Keratinocyte (primary cell): Measurements from ENCODE around the gene SH3PXD2A. TPM values are rescaled to one million over a fixed set of nuclear protein-coding genes. Genes with fewer than 3 reads are reported as not detected.

ENCODE experiments used
- DNase-seq: peaks from one replicate; pipeline ENCODE4 v3.0.0-alpha.2; 2011; ENCODE audit warnings: low read depth, missing footprints, low spot score
- FAIRE-seq: peaks from 2 replicates; lab custom pipeline; 2011; peaks lifted over from hg19 to GRCh38; lab: Jason Lieb, UNC
- H2AFZ ChIP-seq: 2 replicates; pipeline ENCODE4 v1.6.0; 2012; ENCODE audit warnings: low read length, control low read depth, inconsistent platforms; ENCODE audit not compliant: control insufficient read depth
- H3K27ac ChIP-seq: 2 replicates; pipeline ENCODE4 v1.5.1; 2011; ENCODE audit warnings: low read length; ENCODE audit not compliant: control insufficient read depth, insufficient read depth
- H3K27me3 ChIP-seq: 3 replicates; pipeline ENCODE4 v1.6.0; 2011; ENCODE audit warnings: low read length; ENCODE audit not compliant: control insufficient read depth, insufficient read depth; ENCODE audit errors: extremely low read depth
- H3K36me3 ChIP-seq, 2 experiments: 2 replicates in 1 of 2; 3 replicates in 1 of 2; pipeline ENCODE4 v1.5.1; 2011; ENCODE audit warnings: low read length in 2 of 2, mild to moderate bottlenecking in 1 of 2; ENCODE audit not compliant: control insufficient read depth in 2 of 2, insufficient read depth in 2 of 2; ENCODE audit errors: extremely low read depth in 1 of 2
- H3K4me1 ChIP-seq: 3 replicates; pipeline ENCODE4 v1.5.1; 2011; ENCODE audit warnings: low read length; ENCODE audit not compliant: control insufficient read depth, insufficient read depth; ENCODE audit errors: extremely low read depth
- H3K4me2 ChIP-seq: 3 replicates; pipeline ENCODE4 v1.6.0; 2011; ENCODE audit warnings: low read depth, low read length; ENCODE audit not compliant: control insufficient read depth, insufficient read depth; ENCODE audit errors: extremely low read depth
- H3K4me3 ChIP-seq, 3 experiments: fragments of 200-600 bp in 1 of 3; sonication (generic) in 1 of 3; 2 replicates in 2 of 3; 3 replicates in 1 of 3; pipeline ENCODE4 v1.5.1; 2011 to 2016; ENCODE audit warnings: low read length in 3 of 3, mild to moderate bottlenecking in 3 of 3, control low read depth in 2 of 3, inconsistent platforms in 1 of 3, low read depth in 1 of 3, mixed read lengths in 1 of 3, mixed run types in 1 of 3, moderate library complexity in 1 of 3; ENCODE audit not compliant: control insufficient read depth in 2 of 3, insufficient read depth in 2 of 3; ENCODE audit errors: extremely low read depth in 1 of 3
- H3K79me2 ChIP-seq: 2 replicates; pipeline ENCODE4 v1.6.0; 2012; ENCODE audit warnings: low read length; ENCODE audit not compliant: control insufficient read depth, insufficient read depth
- H3K9ac ChIP-seq: 3 replicates; pipeline ENCODE4 v1.6.0; 2011; ENCODE audit warnings: low read length; ENCODE audit not compliant: control insufficient read depth, insufficient read depth; ENCODE audit errors: extremely low read depth
- H3K9me1 ChIP-seq: 3 replicates; pipeline ENCODE4 v1.6.0; 2011; ENCODE audit warnings: low read length; ENCODE audit not compliant: control insufficient read depth, insufficient read depth; ENCODE audit errors: extremely low read depth
- H3K9me3 ChIP-seq: 2 replicates; pipeline ENCODE4 v1.5.1; 2012; ENCODE audit warnings: low read depth, low read length; ENCODE audit not compliant: control insufficient read depth
- H4K20me1 ChIP-seq: 3 replicates; pipeline ENCODE4 v1.6.0; 2011; ENCODE audit warnings: low read length; ENCODE audit not compliant: control insufficient read depth, insufficient read depth; ENCODE audit errors: extremely low read depth
- EZH2 ChIP-seq: IDR thresholded peaks from one replicate; pipeline ENCODE4 v1.6.1; 2012; ENCODE audit warnings: inconsistent platforms, mild to moderate bottlenecking, low read length, moderate library complexity
- dilution Hi-C: fragments of 300-500 bp; cut with MboI; formaldehyde crosslinking; loops from one replicate; pipeline ENCODE4 v1.7.0; 2020; ENCODE audit warnings: low sequenced_read_pairs; ENCODE audit not compliant: extremely low pct_ligation_motif_present
- polyA plus RNA-seq, 5 experiments: library from polyadenylated mRNA; depleted of rRNA in 3 of 5; stranded (reverse) in 3 of 5; stranded (forward) in 1 of 5; unstranded in 1 of 5; fragments of >200 nt; gene quantifications; 1 replicate in 1 of 5; 2 replicates in 3 of 5; 3 replicates in 1 of 5; pipeline versions ENCODE4 v1.2.1 to v1.2.3, GENCODE V29; 2011 to 2012; ENCODE audit warnings: missing spikeins in 2 of 5, low read depth in 1 of 5, low replicate concordance in 1 of 5
- TF ChIP-seq, protein P1 (sequence below), 3 experiments: IDR thresholded peaks in 1 of 3; conservative IDR thresholded peaks in 1 of 3; optimal IDR thresholded peaks in 1 of 3; 2 replicates in 2 of 3; 3 replicates in 1 of 3; pipeline versions ENCODE3 to v1.5.1; 2011; ENCODE audit warnings: low read length in 3 of 3, mild to moderate bottlenecking in 3 of 3, moderate library complexity in 2 of 3, control low read depth in 1 of 3, inconsistent platforms in 1 of 3; ENCODE audit not compliant: insufficient read depth in 2 of 3; ENCODE audit errors: extremely low read depth in 1 of 3

The SH3PXD2A gene
- polyA plus RNA-seq, 1 donor (not counting 4 experiments of a cell fraction or from before 2014, with no cell fraction given), result 33.9 TPM

DNA sequence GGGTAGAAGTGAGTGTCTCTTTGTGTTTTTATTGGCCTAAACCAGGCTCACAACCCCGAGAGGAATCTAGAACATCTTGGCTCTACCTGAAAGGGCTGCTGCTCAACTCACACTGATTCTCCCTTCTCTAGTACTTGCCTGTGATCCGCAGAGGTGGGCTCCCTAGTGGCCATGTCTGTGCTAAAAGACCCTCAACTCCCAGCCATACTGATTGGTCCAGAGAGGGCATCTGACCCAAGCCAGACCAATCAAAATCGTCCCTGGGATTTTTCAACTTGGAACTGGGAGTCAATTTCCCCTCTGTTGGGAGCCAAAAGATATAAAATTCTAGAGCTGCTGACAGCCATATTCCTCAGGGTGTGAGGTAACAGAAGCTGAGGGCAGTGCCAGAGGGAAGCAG, 55.3 kb downstream of the SH3PXD2A start:
- Histone ChIP-seq H3K36me3 (peaks cover 26 to 46% of the 10 kb centered on the region in 2 experiments), H4K20me1 (peaks cover 20% of the 10 kb centered on the region), H2AFZ (no peak overlapping the region), H3K9ac (peak overlapping the region; percentile 45), H3K4me1 (peaks cover 66% of the 10 kb centered on the region), H3K4me2 (peak overlapping the region; percentile 9), H3K4me3 (no peak overlapping the region), H3K27ac (peak overlapping the region; percentile 65), H3K79me2 (peaks cover 87% of the 10 kb centered on the region), H3K9me1 (peaks cover 15% of the 10 kb centered on the region), H3K27me3 (no peaks in the 10 kb centered on the region), H3K9me3 (no peaks in the 10 kb centered on the region)
- TF ChIP-seq EZH2, result no peak
- TF ChIP-seq, protein P1, sequence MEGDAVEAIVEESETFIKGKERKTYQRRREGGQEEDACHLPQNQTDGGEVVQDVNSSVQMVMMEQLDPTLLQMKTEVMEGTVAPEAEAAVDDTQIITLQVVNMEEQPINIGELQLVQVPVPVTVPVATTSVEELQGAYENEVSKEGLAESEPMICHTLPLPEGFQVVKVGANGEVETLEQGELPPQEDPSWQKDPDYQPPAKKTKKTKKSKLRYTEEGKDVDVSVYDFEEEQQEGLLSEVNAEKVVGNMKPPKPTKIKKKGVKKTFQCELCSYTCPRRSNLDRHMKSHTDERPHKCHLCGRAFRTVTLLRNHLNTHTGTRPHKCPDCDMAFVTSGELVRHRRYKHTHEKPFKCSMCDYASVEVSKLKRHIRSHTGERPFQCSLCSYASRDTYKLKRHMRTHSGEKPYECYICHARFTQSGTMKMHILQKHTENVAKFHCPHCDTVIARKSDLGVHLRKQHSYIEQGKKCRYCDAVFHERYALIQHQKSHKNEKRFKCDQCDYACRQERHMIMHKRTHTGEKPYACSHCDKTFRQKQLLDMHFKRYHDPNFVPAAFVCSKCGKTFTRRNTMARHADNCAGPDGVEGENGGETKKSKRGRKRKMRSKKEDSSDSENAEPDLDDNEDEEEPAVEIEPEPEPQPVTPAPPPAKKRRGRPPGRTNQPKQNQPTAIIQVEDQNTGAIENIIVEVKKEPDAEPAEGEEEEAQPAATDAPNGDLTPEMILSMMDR (optimal IDR thresholded peaks at IDR 0.05 in 1 of 3, IDR thresholded peaks at IDR 0.05 in 1 of 3, conservative IDR thresholded peaks at IDR 0.05 in 1 of 3; ENCODE audit: extremely low read depth in 1 of 3, insufficient read depth in 2 of 3, low read length in 3 of 3), result no peak
- DNase-seq (no peak), FAIRE-seq (peak; percentile 5)
- dilution Hi-C loops, result no loop called here

DNA sequence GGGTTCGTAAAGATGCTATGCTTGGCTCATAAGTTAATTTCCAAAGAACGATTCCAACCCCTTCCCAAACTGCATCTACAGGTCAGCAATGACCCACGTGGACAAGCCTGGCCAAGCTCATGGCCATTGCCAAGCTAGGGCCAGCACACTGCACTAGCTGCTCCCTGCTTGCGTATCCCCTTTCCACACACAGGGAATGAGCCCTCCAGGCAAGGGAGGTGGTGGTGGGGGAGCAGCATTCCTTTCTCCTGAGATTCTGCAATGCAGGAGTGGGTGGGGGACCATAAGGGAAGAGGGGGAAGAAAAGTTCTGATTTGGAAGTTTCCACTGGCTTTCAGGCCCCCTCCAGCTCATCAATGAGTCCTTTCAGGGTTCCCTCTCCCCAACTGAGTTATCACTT, 56.0 kb downstream of the SH3PXD2A start:
- H3K27me3 ChIP-seq, result no peaks in the 10 kb centered on the region
- TF ChIP-seq, protein P1 (optimal IDR thresholded peaks at IDR 0.05 in 1 of 3, IDR thresholded peaks at IDR 0.05 in 1 of 3, conservative IDR thresholded peaks at IDR 0.05 in 1 of 3; ENCODE audit: extremely low read depth in 1 of 3, insufficient read depth in 2 of 3, low read length in 3 of 3), result no peak
- no peak for TF ChIP-seq EZH2
- H3K9ac ChIP-seq, result peak overlapping the region; percentile 45
- peaks cover 20% of the 10 kb centered on the region for H4K20me1 ChIP-seq
- no peak overlapping the region for H3K4me3 ChIP-seq
- H3K9me1 ChIP-seq, result peaks cover 14% of the 10 kb centered on the region
- peaks cover 64% of the 10 kb centered on the region for H3K4me1 ChIP-seq
- no peak overlapping the region for H2AFZ ChIP-seq
- H3K9me3 ChIP-seq, result no peaks in the 10 kb centered on the region
- FAIRE-seq (peak; percentile 9), DNase-seq (no peak)
- H3K4me2 ChIP-seq, result peak overlapping the region; percentile 9
- dilution Hi-C loops, result no loop called here
- peaks cover 30 to 47% of the 10 kb centered on the region in 2 experiments for H3K36me3 ChIP-seq
- H3K27ac ChIP-seq, result peak overlapping the region; percentile 65
- peaks cover 85% of the 10 kb centered on the region for H3K79me2 ChIP-seq
